ENCODE results near the gene TM4SF20.
"Not testable (repeated sequence)": the region's sequence is repeated elsewhere in the genome, so short reads cannot be mapped to it uniquely, and the experiment has no call there.

TM4SF20 gene

DNA sequence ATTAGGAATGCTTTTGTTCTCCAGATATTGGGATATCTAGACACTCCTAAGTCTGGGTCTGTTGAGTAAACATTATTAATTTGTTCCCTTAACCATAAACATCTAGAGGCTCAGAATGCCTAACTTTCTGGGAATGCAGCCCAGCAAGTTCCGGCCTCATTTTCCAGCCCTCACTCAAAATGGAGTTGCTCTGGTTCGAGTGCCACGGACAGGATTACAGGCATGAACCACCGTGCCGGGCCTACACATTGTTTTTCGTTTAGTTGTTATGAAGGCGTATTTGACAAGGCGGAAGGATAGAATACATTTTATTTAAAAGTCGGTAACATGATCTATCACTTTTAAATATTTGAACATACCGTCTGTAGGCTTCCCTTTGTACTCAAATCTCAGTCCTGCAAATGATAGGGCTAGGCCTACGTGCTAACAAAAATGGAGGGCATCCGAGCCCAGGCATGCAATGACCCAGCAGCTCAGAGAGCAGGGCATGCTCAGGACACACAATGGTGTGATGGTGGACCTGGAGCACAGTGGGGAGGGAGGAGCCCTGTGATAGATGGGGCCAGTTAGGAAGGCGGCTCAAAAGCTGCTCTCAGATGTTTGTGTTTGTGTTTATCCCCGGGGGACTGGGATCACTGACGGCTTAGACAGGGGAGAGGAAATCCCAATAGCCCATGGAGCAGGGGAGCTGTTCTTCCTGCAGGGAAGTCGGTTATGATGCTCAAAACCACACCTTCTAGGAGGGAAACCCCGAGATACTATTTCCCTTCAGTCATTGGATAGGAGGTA lies 11.6 kb upstream of the TM4SF20 start:
- TF ChIP-seq, protein P1, sequence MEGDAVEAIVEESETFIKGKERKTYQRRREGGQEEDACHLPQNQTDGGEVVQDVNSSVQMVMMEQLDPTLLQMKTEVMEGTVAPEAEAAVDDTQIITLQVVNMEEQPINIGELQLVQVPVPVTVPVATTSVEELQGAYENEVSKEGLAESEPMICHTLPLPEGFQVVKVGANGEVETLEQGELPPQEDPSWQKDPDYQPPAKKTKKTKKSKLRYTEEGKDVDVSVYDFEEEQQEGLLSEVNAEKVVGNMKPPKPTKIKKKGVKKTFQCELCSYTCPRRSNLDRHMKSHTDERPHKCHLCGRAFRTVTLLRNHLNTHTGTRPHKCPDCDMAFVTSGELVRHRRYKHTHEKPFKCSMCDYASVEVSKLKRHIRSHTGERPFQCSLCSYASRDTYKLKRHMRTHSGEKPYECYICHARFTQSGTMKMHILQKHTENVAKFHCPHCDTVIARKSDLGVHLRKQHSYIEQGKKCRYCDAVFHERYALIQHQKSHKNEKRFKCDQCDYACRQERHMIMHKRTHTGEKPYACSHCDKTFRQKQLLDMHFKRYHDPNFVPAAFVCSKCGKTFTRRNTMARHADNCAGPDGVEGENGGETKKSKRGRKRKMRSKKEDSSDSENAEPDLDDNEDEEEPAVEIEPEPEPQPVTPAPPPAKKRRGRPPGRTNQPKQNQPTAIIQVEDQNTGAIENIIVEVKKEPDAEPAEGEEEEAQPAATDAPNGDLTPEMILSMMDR (IDR thresholded peaks at IDR 0.05; ENCODE audit: insufficient read depth, low read length, missing control alignments), result no peak
- no peak overlapping the region for H3K4me3 ChIP-seq (ENCODE audit: low read depth, low read length)
- DNase-seq (ENCODE audit: low read depth, low spot score), result no peak
- ChIA-PET CTCF (no interaction called here), POLR2A (no interaction called here)

DNA sequence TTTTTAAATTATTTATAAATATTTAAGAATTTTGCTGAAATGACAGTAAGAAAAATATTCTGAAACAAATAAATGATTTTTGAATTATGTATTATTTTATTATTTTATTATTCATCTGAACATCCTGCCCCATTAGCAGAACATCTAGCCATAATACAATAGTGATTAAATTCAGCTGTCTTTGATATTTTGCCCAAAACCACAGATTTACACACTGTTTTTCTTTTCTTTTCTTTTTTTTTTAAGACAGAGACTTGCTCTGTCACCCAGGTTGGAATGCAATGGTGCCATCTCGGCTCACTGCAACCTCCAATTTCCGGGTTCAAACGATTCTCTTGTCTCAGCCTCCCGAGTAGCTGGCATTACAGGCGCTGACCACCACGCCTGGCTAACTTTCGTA lies 10.6 kb upstream of the TM4SF20 start:
- ChIA-PET CTCF (interaction anchor here (0.8 to 1.4 kb wide), 2 partner anchors 8 to 16 kb away, joined by 3 read pairs; no protein-coding TSS in a partner anchor), POLR2A (no interaction called here)
- H3K4me3 ChIP-seq (ENCODE audit: low read depth, low read length), result no peak overlapping the region
- TF ChIP-seq, protein P1 (IDR thresholded peaks at IDR 0.05; ENCODE audit: insufficient read depth, low read length, missing control alignments), result no peak
- no peak for DNase-seq (ENCODE audit: low read depth, low spot score)

DNA sequence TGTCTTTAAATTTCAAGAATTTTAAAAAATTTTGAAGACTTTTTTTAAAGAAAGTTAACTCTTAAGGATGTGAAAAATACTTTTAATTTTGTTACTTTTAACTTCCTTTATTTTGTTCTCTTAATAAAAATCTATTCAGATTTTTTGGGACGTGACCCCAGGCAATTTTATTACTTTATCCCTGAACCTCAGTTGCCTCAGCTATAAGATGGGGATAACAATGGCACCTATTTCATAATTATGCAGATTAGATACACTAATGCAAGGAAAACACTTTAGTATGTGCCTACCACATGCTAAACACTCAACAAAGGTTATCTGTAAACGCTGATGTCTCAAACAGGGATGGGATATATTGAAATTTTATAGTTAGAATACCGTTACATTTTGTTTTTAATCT lies 10.1 kb upstream of the TM4SF20 start:
- no peak overlapping the region for H3K4me3 ChIP-seq (ENCODE audit: low read depth, low read length)
- ChIA-PET POLR2A (no interaction called here), CTCF (interaction anchor here (0.8 to 1.4 kb wide), 3 partner anchors 7 to 17 kb away, joined by 3 read pairs; partner anchors contain the start of gene TM4SF20)
- no peak for DNase-seq (ENCODE audit: low read depth, low spot score)
- TF ChIP-seq, protein P1 (IDR thresholded peaks at IDR 0.05; ENCODE audit: insufficient read depth, low read length, missing control alignments), result no peak

DNA sequence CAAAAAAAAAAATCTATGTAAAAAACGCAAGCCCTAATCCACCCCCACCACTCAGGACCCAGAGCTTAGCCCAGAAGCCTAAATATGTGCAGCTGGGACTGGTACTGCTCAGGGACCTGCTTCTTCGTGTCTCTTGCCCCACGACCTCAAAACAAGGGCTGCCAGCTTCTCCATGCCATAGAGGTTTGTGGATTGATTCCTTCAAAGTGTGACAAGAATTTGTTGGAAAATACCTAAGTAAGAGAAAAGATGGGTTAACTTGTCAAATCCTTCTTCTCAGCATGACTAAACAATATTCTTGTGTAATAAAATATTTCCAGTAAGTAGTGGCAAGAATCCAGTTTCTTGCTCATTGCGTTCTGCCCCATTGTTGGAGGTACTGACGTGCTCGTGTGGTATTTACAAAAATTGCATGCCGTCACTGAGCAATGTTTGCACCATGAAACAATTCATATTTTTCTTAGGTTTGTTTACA lies 9.5 kb upstream of the TM4SF20 start:
- H3K4me3 ChIP-seq (ENCODE audit: low read depth, low read length), result no peak overlapping the region
- peak; percentile 74 for DNase-seq (ENCODE audit: low read depth, low spot score)
- TF ChIP-seq, protein P1 (IDR thresholded peaks at IDR 0.05; ENCODE audit: insufficient read depth, low read length, missing control alignments), result no peak
- ChIA-PET POLR2A (no interaction called here), CTCF (interaction anchor here (1.3 to 1.4 kb wide), 3 partner anchors 10 to 17 kb away, joined by 3 to 4 read pairs (median 3); partner anchors contain the start of gene TM4SF20)

DNA sequence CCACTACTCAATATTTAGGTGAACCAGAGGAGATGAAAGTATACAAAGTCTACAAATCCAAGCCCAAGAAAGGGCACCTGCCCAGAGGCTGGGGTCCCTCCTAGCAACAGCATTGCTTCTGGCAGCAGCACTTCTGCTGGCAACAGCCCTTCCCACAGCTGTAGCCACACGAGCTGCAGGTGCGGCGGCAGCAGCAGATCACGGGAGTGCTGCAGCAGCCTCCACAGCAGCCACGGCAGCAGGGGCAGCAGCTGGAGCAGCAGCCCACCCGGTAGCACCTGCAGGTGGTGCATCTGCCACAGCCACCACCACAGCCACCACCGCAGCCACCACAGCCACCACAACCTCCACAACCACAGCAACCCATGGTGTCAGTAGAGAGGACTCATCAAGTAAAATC lies 8.5 kb upstream of the TM4SF20 start, which contains the start of gene SCYGR1:
Gene SCYGR1 (minus strand): TSS at position 367 of the 400 bp plus-strand sequence. CDS start 0 bp downstream, at position 367.
- DNase-seq (ENCODE audit: low read depth, low spot score); POLR2A ChIA-PET; H3K4me3 ChIP-seq (ENCODE audit: low read depth, low read length): not testable (repeated sequence)
- CTCF ChIA-PET, result interaction anchor here (1.3 kb wide), 1 partner anchor 11 kb away, joined by 4 read pairs; no protein-coding TSS in a partner anchor

DNA sequence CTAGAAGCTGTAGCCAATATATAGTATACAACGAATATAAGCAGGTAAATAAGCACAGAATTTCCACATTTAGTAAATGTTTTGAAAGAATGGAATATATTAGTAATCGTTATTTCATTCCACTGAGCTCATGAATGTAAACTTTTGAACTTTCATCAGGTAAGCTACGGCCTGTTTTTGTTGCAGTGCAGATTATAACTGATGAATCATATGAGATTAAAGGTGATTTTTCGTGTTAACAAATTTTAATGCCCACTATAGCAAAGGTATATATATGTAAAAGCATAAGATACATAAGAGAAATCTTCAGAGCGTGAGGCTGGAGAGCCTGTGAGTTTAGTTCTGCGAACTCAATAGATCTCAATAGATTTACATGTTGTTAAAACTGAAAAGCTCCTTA lies 7.5 kb upstream of the TM4SF20 start:
- TF ChIP-seq, protein P1 (IDR thresholded peaks at IDR 0.05; ENCODE audit: insufficient read depth, low read length, missing control alignments), result no peak
- POLR2A ChIA-PET, result interaction anchor here (0.6 kb wide), 1 partner anchor 70 kb away, joined by 4 read pairs; no protein-coding TSS in a partner anchor
- no peak overlapping the region for H3K4me3 ChIP-seq (ENCODE audit: low read depth, low read length)
- CTCF ChIA-PET, result interaction anchor here (0.8 to 2.3 kb wide), 4 partner anchors 9 to 380 kb away, joined by 3 to 7 read pairs (median 6); no protein-coding TSS in a partner anchor
- no peak for DNase-seq (ENCODE audit: low read depth, low spot score)
